CD1c-positive myeloid dendritic cell (primary cell): ENCODE measurements around the gene MSI2.

Experiments used
- DNase-seq: peaks from one replicate; pipeline ENCODE4 v3.0.0-alpha.2; 2016; ENCODE audit errors: extremely low spot score

Gene MSI2

DNA sequence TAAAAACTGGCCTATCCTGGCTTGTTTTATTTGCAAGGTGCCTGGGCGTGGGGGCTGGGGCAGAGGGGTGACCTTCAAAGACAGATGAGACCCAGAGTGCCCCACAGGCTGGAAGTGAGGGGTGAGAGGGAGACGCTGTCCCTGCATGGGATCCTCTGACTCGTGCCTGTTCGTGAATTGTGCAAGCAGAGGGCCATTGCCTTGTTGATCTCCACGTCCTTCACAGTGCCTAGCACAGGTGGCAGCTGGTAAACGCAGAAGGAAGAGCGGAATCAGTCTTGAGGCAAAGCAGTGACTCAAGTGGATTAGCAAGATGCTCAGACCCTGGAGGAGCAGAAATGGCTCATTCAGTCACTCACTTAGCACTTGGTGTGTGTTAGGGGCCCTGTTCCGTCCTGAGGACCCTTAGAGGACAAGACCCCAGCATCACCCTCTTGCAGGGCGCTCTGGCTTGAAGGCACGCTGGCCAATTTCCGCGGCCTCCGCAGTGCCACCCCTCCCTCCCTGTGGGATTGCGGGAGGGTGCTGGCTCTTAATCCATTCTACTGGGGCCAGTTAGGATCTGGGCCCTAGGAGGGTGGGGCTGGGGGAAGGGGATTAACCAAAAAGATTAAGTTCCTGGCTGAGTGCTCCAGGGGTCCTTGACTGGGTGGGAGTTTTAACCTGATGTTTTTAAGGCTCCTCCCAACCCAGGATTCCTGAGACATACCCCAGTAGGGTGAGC, 337.6 kb downstream of the MSI2 start:
- no peak for DNase-seq

GRCh38 chr17:57594767-57595166, 338.4 kb downstream of the MSI2 start:
- DNase-seq: no peak

DNA sequence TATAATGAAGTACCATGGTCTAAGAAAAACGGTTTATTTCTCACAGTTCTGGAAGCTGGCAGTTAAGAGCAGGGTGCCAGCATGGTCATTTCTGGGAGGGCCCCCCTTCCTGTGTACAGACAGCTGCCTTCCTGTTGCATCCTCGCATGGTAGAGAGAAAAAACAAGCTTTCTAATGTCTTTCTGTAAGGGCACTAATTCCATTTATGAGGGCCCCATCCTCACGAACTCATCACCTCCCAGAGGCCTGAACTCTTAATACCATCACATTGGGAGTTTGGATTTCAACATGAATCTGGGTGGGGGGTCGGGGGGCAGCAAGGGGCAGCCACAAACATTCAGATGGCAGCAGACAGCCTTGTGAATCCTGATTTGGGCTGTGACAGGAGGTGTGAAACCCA, 339.1 kb downstream of the MSI2 start:
- DNase-seq: no peak

GRCh38 chr17:57595947-57596695, 339.8 kb downstream of the MSI2 start:
- no peak for DNase-seq

DNA sequence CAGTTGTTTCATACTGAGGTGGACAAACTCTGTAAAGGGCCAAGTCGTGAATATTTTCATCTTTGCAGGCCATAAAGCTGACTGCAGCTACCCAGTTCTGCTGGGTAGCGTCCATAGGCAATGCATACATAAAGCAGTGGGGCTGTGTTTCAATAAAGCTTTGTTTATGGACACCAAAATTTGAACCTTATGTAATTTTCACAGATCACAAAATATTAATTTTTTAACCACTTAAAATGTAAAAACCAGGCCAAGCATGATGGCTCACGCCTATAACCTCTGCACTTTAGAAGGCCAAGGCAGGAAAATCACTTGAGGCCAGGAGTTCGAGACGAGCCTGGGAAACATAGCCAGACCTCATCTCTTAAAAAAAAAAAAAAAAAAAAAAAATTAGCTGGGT, 340.8 kb downstream of the MSI2 start:
- DNase-seq: no peak

- peak; percentile 77 for DNase-seq
Measured at GRCh38 chr17:57597531-57598453, 341.5 kb downstream of the MSI2 start.

GRCh38 chr17:57599271-57600045, 343.1 kb downstream of the MSI2 start:
- DNase-seq: peak; percentile 70

- peak; percentile 16 for DNase-seq
Measured at GRCh38 chr17:57600074-57600473, 343.8 kb downstream of the MSI2 start.

GRCh38 chr17:57601143-57601735, 344.9 kb downstream of the MSI2 start:
- DNase-seq: no peak

GRCh38 chr17:57602896-57603295, 346.6 kb downstream of the MSI2 start:
- DNase-seq: no peak

DNA sequence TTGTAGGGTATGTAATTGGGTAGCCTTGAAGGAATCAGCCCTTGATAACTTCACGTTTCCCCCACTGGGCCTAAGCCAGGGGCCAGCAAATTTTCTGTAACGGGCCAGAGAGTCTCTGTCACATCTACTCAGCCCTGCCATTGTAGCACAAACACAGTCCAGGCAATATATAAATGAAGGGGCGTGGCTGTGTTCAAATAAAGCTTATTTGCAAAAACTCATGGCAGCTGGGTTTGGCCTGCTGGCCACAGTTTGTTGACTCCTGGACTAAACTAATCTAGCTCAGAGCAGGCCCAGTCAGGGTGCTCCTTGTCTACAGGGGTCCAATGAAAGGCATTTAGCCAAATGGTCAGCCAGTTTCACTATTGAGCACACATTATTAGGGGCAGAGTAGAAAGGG, 347.2 kb downstream of the MSI2 start:
- no peak for DNase-seq

DNA sequence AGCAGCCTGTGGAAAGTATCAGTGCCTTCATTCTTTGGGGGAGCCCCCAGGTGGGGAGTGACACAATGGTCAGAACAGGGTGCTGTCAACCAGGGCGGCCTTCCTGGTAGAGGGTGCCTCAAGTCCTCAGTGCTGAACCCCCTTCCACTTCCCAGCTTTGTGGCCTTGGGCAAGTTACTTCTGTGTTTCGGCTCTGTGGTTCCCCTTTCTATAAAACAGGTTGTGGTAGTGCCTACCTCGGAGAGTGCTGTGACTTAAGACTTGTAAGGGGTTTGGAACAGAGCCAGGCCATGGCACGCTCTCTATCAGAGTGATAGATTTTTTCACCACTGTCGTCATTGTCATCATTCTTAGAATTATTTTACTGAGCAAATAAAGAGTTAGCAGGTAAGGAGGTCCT, 347.7 kb downstream of the MSI2 start:
- peak; percentile 95 for DNase-seq

DNA sequence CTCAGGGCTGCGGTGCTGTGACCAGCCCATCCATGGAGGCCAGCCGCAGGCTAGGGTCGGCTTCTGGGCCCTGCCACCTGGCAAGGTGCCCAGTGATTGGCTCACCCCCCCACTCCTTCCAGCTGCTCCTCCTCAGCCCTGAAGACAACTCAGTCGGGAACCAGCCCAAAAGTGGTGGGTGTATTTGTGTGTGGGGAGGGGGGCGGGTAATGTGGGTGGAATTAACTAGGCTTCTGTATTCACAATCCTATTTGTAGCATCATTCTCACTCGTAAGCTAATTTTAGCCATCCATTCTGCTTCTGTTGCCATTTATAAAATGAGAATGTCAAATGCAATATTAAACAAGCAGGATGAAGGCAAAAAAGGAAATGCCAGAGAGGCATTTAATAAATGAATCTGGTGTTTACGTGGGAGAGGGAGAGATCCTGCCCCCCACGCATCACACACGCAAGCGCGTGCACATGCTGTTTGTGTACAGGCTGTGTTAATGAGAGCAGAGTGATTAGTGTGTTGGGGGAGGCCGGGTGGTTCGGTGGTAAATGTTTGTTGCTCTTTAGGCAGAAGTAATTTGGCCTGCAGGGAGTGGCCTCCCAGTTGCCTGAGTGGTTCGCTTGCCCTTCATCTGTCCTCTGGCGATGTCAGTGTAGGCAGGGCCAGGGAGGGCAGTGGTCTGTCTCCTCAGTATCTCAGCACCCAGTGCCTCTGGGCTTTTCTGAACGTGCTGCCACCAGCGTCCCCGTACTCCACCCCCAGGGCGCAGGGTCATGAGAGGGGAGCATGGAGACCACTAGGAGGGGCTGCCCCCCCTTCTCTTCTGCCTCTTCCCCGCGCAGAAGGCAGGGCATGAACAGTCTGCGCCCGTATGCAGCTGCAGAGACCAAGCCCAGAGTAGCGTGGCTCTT, 348.7 kb downstream of the MSI2 start:
- DNase-seq: peak; percentile 58

- peak; percentile 81 for DNase-seq
Measured at GRCh38 chr17:57605675-57606105, 349.4 kb downstream of the MSI2 start.

GRCh38 chr17:57606111-57606875, 350.0 kb downstream of the MSI2 start:
- DNase-seq: no peak

GRCh38 chr17:57607553-57608120, 351.3 kb downstream of the MSI2 start:
- DNase-seq: no peak

- DNase-seq: no peak
Measured at GRCh38 chr17:57608369-57609124, 352.2 kb downstream of the MSI2 start.
